ENCODE data around the gene HIF1A.

DNA sequence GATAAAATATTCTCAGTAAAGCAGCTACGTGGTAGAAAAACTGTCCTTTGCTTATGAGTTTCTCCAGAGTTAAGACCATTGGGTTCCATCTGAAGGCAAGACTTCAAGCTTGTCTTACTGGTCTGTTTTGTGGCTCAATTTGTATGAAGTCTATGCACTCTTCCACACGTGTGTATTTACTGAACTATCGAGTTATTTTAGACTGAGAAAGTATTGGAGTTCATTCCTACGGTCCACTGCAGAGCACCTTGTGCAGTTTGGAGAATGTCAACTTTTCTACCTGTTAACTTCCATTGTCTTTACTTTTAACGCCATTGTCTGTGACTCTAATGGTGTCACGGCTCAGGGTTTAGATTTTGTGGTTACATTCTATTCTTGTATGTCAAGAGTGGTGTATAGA is 3.7 kb downstream of the HIF1A start:
- TF ChIP-seq, protein P1, sequence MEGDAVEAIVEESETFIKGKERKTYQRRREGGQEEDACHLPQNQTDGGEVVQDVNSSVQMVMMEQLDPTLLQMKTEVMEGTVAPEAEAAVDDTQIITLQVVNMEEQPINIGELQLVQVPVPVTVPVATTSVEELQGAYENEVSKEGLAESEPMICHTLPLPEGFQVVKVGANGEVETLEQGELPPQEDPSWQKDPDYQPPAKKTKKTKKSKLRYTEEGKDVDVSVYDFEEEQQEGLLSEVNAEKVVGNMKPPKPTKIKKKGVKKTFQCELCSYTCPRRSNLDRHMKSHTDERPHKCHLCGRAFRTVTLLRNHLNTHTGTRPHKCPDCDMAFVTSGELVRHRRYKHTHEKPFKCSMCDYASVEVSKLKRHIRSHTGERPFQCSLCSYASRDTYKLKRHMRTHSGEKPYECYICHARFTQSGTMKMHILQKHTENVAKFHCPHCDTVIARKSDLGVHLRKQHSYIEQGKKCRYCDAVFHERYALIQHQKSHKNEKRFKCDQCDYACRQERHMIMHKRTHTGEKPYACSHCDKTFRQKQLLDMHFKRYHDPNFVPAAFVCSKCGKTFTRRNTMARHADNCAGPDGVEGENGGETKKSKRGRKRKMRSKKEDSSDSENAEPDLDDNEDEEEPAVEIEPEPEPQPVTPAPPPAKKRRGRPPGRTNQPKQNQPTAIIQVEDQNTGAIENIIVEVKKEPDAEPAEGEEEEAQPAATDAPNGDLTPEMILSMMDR (IDR thresholded peaks at IDR 0.05), result no peak
- no peak for TF ChIP-seq POLR2A (IDR thresholded peaks at IDR 0.05)

Measured in uterus (tissue), 2 donors.